NCI-H82 (cell line): Measurements from ENCODE around the gene PAK6.

ENCODE experiments used
- DNase-seq: peaks from one replicate; lab custom pipeline; 2025; lab: John Stamatoyannopoulos, UW

Gene PAK6

DNA sequence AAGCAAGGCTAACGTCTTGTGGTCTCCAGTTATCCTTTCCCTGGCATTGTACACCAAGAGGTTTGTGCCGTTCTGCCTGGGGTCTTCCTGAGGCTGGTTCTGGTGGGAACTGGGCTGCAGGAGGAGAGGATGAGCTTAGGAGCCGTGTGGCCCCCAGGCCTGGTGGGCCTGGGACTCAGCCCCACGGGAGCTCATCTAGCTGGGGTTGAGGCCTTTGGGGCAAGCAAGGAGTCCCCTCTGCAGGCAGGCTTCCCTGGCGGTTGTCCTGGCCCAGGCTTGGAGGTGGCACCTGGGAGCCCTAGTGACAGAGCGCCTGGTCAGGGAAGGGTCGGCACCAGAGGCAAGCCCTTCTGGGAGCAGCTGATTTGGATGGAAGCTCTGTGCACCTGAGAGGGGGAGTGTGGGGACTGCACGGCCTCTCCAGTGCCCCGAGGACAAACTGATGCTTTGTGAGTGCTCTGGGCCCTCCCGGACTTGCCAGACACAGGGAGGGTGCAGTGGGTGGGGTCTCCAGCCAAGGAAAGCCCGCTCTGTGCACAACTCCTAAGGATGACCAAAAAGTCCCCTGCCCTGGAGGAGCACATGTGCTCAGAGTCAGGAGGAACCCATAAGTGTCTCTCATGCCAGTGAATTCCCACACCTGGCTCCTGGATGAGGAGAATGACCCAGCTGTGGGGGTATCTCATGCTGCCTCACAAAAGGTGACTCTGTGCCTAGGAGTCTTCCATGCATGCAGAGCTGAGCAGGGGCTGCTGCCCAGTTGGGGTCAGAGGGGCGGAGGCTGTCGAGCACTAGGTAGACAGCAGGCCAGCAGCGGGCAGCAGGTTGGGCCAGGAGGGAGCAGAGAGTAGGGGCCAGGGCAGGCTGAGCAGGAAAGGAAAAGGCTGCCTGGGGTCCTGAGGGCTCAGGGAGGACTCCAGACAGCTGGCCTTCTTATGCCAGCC, 2.7 kb downstream of the PAK6 start:
- no peak for DNase-seq

DNA sequence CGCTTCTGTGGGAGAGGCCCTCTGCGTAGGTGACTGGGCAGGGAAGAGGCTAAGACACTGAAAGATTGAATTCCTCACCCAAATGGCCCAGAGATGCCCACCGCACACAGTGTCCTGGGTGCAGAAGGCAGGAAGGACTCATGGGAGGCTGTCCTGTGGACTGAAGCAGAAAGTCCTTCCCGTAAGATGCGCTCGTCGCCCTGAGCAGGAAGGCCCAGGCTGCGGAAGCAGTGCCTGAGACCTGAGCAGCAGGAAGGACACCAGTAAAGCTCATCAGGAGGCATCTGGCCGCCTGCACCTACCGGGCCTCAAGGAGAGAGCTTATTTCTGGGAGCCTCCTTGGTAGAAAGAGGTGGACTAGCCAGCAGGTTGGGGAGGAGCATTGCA, 3.3 kb downstream of the PAK6 start:
- no peak for DNase-seq

DNA sequence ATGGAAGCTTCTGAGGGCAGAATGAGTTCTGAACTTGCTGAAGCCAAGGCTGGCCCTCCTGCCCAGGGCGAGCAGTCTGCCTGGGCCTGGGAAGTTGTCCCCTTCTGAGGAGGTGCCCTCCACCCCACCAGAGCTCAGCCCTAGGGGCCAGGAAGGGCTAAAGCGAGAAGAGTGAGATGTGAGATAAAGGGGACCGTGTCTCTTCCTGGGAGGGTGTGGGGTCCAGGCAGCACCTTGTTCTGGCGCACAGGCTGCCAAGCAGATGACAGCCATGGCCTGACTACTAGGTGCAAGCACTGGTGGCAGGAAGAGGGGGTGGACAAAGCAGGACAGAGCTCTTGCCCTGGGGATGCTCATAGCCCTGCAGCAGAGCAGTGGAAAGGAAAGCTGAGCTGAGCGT, 3.7 kb downstream of the PAK6 start:
- no peak for DNase-seq

DNA sequence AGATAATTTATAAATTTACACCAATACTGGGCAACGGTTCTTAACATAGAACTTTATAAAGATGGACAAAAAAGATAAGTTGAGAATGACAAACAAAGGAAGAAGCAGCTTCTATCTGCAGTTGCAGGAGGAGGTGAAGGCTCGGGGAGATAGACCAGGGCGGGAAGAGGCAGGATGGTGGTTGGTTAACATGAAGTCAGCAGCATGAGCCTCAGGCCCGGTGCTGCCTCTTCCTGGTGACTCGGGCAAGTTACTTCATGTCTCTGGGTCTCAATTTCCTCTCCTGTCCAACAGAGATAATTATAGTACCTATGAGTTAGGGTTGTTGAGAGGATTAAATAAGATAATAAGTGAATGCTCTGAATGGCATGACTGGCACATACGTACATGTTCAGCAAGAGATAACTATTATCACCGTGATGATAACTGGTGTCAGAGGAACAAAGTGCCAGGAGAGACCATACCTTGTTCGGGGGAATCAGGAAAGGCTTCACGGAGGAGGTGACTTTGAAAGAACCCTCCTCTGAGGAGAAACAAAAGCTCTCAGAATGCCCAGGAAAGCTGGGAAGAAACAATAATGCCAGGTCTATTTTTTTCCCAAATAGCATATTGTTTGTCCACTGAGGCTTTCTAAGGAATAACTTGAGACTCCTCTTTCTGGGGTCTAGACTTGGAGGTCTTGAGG, 4.4 kb downstream of the PAK6 start:
- no peak for DNase-seq

DNA sequence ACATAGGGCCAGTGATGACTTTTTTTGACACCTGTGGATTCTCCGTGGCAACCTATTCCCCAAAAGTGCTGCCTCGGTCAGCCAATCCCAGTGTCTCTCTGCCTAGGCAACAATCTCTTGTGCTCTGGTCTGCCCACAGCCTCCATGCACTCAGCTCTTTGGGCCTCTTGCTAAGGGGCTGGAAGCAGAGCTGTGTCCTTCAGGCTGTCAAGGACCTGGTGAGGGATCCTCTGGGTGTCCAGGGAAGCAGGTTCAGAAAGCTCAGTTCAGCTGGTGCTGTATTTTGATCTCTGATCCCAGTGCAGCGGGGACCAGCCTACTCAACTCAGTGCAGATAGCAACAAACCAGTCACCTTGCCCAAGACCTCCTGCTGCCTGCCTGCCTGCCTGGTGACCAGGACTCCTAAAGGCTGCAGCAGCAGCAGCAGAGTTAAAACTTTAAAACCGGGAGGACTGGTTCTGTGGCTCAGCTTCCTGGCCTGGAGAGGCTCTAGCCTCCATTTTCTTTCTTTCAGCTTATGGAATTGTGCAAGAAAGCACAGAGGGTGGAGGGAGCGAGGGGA, 6.2 kb downstream of the PAK6 start:
- DNase-seq: no peak

DNA sequence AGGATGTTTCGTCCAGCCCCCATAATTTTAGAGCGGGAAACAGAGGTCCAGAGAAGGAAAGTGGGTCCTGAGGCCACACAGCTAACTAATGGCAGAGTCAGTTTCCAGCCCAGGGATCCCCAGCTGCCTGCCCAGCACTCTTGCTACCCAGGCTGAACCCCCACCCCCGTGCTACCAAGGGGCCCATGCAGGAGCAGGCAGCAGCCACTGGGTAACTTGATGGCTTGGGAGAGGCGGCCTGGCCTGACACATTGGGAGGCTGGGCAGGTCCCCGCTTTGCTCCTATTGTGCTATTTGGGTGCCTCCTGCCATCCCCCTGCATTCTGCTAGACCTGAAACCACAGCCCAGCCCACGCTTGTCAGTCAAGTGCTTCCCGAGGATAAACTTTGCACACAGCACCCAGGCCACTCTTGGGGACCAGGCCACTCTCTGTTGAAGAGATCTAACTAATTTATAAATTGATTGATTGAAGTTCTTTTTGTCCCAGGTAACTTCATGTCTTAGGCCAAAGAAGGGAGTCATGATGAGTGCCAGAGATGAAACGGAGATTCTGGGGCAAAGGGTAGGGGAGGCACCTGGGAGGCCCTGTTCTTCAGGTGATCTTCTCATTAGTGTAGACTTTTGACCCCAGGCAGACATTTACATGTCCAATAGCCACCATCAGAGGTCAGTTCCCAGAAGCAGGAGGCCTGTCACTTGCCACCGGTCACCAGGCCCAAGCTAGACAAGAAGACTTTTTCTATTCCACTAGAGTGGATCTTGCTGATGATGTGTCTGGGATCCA, 7.0 kb downstream of the PAK6 start:
- DNase-seq: no peak

DNA sequence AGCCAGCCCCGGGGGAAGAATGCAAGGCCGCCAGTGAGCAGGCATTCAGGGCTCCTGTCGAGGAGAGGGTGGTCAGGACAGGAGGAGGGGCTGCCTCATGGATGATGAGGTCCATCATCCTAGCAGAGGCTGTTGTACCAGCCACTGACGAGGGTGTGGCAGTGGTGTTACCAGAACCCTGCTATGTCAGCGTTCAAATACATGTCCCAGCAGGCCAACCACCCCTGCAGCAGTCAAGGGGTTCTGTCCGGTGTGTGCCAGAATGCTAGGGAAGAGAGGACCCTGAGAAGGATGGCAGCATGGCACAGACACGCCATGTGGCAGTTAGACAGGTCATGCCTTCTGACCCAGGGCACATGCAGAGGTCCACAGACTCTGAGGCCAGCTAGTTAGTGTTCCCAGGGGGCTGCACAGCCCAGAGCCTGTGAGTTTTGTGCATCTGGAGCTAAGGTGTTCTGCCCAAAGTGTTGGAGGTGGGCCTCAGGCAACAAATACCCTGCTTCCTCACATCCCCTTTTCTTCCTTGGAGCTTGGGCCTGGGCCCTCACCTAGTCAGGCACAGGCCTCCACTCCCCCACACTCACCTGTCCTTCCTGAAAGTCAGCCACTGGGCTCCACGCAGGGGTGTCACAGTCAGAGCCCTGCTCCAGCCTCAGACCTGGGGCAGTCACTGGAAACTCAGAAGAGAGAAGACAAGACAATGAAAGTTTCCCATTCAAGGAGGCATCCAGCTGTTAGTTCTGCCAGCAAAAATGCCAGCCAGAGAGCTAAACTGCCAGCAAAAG, 7.8 kb downstream of the PAK6 start:
- no peak for DNase-seq

DNA sequence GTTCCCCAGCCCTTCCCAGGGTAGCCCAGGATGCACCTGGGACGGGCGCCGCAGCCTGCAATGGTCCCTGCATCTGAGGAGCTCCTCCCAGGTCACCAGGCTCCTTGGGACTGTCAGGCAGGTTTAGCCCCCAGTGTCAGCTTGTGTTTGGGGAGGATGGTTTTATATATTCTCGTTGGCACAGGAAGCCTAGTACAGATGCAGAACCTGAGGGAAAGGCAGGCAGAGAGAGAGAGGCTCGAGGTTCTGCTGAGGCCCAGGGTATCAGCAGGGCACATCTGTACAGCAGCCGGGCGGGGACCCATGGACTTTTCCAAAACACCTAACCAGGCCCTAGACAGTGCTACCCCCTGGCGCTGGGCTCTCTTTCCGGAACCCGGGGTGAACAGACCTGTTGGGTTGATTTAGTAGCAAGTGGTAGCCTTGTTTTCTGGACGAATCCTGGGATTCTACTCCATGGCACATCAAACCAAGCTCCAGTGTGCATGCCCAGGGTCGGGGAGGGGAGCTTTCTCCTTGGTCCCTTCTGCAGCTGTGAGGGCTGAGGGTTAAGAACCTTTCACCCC, 8.6 kb downstream of the PAK6 start:
- DNase-seq: no peak

DNA sequence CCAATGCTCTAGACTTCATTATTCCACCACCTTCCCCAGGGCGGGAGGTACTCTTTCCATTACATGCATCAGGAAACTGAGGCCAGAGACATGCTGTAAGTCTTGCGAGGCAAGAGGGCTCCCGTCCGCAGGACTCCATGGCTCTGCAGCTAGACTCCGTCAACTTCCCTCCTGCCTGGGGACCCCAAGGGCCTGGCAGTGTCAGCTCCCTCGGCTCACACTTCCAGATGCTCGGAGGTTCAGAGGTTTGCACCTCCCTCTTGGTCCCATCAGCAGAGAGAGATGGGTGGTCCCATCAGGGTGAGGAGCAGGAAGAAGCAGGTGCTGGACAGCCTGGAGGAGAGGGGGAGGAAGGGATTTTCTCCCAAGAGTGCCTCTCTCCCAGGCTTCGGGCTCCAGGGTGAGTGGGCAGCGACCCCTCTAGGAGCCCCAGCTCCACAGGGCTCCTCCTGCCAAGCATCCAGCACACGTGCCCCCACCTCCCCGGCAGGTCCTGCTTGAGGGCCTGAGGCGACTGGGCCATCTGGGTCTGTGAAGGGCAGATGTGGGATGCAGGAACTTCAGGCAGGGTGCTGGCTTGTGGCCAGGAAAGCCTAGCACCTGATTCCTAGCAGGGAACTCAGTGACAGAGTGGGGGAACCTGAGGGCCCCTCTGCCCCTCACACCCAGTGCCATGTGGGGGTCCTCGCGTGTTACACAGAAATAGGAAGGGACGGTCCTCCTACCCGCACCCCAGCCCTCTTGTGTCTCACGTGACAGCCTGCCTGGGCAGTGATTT, 9.3 kb downstream of the PAK6 start:
- peak; percentile 40 for DNase-seq

DNA sequence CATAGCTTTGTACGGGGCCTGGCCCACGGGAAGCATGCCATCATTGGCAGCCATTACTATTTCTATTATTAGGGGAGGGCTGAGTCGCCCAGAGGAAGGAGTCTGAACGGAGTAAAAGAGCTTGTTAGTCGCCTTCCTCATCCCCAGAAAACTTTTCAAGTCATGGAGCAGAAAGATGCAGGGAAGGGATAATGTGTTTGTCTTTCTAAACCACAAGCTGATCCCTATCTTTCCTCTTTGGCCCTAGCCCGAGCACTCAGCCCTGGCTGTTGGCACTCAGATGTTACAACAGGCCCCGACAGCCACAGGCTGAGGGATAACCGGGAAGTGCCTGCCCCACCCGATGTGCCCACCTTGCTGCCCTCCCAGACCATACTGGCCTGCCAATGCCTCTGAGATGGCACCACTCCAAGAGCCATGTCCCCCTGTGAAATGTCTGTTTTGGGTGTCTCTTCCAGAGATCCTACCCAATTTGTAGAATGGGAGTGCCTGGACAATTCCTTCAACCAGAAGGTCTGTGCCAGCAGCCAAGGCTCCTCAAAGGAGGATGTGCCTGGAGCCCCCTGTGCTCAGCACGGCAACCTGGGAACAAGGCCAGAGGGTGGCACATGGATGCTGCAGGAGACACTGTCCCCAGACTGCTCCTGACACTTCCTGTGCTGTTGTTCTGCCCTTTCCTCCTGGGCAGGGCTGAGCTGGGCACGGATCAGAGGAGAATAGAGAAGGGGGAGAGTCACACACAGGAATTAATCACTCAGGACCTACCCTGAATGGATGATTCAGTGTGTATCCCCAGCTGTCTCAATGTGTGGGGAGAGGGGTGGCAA, 10.8 kb downstream of the PAK6 start:
- no peak for DNase-seq

DNA sequence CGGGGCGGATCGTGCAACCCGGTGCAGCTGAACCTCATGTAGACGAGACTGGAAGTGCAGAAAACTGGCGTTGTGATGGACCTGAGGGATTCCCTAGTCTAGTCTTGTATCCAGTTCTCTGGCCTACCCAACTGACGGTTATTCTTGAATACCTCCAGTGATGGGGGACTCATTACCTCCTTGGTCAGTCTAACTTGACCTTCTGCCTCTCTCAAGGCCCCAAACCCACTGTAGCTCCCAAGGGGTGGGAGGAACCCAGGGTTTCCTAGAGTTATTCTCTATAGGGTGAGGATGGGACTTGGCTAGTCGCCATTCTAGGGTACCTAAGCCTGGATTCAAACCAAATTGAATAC, 11.4 kb downstream of the PAK6 start:
- no peak for DNase-seq

DNA sequence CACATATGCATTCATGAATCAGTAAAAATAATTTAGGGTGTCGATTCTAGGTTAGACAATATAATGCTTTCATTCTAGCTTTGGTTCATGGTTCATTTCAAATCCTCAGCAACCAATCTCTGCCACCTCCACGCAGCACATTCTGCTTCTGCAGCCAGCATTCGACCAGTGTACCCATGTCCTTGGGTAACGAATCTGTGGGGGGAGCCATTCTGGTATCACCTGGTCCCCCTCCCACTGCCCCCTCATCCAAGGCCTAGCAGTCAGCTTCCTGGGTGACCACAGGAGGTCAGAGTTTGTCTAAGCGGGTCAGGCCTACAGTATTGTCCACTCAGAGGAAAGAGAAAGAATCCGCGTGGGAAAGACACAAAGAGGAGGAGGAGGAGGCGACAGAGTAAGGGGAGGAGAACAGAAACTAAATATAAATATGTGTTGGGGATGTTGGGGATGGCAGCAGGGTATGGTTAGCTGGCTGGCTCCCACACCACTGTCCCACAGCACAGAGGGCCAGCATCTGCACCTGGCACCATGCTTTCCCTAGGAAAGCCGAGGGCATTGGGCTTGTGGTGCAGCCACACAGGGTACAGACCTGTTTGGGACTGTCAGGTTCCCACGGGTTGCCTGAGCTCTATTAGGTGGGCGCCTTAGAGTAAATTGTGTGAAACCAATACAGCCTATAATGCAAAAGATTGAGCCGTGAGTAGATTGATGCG, 12.1 kb downstream of the PAK6 start:
- DNase-seq: no peak

DNA sequence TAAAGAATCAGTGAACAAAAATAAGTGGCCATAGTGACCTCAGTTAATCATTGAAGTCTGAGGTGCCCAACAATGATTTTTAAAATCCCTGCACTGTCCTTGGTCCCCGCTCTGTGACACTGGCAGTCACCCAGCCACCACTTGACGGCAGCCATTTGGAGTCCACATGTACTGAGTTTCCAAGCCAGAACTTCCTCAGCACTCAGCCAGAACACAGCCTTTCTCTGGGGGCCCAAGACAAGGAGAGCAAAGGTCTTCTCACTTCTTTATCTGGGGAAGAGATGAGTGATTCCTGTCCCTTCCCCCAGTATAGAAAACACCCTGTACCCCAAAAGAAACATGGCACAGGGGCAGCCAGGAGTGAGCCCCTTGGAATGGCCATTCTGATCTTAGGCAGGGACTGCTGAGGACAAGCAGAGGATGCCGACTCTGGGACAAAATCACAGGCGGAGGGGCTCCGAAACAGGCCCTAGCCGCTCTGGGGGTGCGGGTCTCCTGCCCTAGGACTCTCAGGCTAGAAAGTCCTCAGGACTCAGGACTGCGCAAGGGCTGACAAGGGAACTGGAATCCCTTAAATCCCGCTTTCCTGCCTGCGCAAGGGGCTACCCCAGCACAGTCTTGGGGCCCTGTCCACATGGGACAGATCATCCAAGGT, 12.8 kb downstream of the PAK6 start:
- DNase-seq: no peak

DNA sequence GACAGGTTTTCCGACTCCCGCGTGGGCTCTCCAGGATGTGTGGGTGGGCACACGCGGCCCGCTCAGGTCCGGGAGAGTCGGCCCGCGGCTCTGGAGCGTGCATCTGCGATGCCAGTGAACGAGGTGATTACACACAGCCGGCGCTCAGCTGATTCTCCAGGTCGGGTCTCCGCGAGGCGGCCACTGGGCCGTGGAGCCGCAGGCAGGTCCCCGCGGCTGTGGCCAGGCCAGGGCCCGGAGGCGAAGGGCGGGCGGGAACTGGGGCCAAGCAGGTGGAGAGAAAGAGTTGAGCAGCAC, 13.2 kb downstream of the PAK6 start:
- DNase-seq: no peak

DNA sequence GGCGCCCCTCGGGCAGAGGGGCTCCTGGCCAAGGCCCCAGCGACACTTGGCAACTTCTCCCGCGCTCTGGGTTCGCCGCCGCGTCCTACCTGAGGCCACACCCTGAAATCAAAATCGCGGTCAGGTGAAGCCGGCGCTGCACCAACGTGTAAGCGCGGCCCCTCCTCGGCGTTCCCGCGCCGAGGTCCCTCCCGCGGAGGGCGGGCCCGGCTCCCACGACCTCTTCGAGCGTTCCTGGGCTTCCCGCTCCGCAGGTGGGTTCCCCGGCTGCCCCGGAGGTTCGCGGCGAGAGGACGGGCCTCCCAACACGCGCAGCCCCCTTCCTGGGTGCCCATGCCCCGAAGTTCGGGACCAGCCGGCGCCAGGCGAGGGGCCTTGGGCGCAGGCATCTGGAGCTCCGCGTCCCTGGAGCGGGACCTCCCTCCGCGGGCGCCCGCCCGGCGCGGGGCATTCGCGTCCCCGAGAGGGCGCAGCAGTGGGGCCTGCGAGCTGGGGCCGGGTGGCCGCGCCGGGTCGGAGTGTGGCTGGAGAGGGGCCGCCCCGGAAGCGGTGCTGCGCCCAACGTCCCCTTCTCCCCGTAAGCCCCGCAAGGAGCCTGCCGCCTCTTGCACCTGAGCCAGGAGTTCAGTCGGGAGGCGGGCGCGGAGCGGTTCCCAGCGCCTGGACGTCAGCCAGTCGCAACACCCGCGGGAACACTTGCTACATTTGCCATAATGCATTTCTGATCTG, 13.7 kb downstream of the PAK6 start:
- DNase-seq: no peak

DNA sequence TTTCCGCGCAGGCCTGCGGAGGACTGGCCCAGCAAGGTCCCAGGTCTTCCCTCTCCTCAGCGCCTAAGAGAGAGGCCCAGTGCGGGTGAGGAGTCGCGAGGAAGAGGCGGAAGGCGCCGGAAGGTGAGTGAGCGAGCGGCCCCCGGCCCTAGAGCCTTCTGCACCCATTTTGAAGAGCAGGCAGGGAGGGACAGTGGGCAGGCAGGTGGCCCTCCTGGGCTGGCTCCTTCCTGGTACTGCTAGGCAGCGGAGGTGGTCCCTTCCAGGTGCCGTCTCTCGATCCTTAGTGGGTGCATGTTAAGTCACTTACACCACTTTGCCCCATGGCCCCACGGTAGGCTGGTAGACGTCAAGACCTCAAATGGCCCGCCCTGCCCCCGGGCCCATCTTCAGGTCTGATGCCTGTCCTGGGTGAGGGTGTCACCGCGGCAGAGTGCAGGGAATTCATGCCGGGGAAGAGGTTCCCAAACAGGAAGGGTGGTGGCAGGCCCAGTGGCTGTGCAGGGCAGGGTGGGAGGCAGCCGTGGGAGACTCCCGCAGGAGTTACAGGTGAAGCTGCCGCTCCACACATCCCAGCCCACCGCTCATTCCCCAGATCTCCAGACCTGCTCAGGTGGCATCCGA, 14.4 kb downstream of the PAK6 start:
- no peak for DNase-seq

DNA sequence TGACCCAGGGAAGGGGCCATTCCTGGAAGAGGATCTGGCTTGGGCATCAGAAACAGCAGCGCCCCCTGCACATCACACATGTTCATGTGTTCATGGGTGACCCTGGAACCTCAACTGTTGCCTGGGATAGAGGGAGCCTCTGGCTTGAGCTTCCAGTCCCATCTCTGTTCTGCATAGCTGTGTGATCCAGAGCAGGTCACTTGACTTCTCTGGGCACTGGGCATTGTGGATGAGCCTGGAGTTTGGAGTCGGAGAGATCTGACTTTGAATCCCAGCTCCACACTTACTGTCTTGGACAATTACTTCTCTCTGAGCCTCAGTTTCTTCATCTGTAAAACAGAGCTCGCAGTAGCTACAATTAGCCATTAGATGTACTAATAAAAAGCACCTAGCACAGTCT, 15.6 kb downstream of the PAK6 start:
- no peak for DNase-seq

DNA sequence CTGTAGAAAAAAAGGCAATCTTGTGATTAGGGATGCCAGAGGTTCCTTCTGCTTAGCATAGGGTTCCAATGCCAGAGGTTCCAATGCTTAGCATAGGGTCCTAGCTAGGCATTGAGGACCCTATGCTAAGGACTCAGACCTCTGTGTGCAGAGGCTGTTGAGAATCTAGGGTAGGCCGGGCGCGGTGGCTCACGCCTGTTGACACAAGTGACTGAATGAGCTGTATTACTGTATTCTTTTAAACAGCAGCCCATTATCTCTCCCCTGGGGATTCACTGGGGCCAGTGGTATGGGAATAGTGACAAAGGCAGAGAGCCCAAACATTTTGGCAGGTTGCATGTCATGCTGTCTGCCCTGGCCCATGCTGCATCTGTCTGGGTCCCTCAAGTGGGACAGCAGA, 16.2 kb downstream of the PAK6 start:
- peak; percentile 26 for DNase-seq
